T-helper 1 cell treated with Interleukin-12 subunit alpha and Interleukin-12 subunit beta and Interleukin-4 antibody, amounts not matched to agents 30 μg/mL and 1 μg/mL, for 36 hours (primary cell): ENCODE measurements around the gene CREB3L2.
"Not testable (repeated sequence)": the region's sequence is repeated elsewhere in the genome, so short reads cannot be mapped to it uniquely, and the experiment has no call there.

Experiments
- H3K27ac Mint-ChIP-seq: one replicate; pipeline ENCODE4 v1.8.0; 2021; ENCODE audit warnings: mild to moderate bottlenecking, mixed read lengths
- H3K27me3 Mint-ChIP-seq: one replicate; pipeline ENCODE4 v1.8.0; 2021; ENCODE audit warnings: low read depth, mixed read lengths
- H3K36me3 Mint-ChIP-seq: one replicate; pipeline ENCODE4 v1.8.0; 2021; ENCODE audit warnings: low read depth, mixed read lengths
- H3K4me1 Mint-ChIP-seq: one replicate; pipeline ENCODE4 v1.8.0; 2021; ENCODE audit warnings: low read depth, mixed read lengths
- H3K4me3 Mint-ChIP-seq: one replicate; pipeline ENCODE4 v1.8.0; 2021; ENCODE audit warnings: mild to moderate bottlenecking, moderate library complexity, mixed read lengths
- H3K9me3 Mint-ChIP-seq: one replicate; pipeline ENCODE4 v1.8.0; 2021; ENCODE audit warnings: mixed read lengths

CREB3L2 gene

GRCh38 chr7:137987563-137987962 is 14.3 kb downstream of the CREB3L2 start:
- Mint-ChIP-seq H3K9me3 (peaks cover 16% of the 10 kb centered on the region), H3K36me3 (peaks cover 17% of the 10 kb centered on the region), H3K27me3 (no peaks in the 10 kb centered on the region), H3K27ac (peak overlapping the region; percentile 4), H3K4me1 (peaks cover 20% of the 10 kb centered on the region), H3K4me3 (no peak overlapping the region)

- Mint-ChIP-seq H3K36me3 (peaks cover 19% of the 10 kb centered on the region), H3K27me3 (no peaks in the 10 kb centered on the region), H3K4me1 (peaks cover 14% of the 10 kb centered on the region), H3K4me3 (no peak overlapping the region), H3K9me3 (peaks cover 19% of the 10 kb centered on the region), H3K27ac (no peak overlapping the region)
Measured at GRCh38 chr7:137987018-137987349, 14.9 kb downstream of the CREB3L2 start.

- H3K4me3 Mint-ChIP-seq, result no peak overlapping the region
- H3K9me3 Mint-ChIP-seq, result peaks cover 19% of the 10 kb centered on the region
- no peaks in the 10 kb centered on the region for H3K27me3 Mint-ChIP-seq
- H3K36me3 Mint-ChIP-seq, result peaks cover 19% of the 10 kb centered on the region
- peaks cover 12% of the 10 kb centered on the region for H3K4me1 Mint-ChIP-seq
- no peak overlapping the region for H3K27ac Mint-ChIP-seq
Measured at GRCh38 chr7:137986252-137987017, 15.5 kb downstream of the CREB3L2 start.

- no peak overlapping the region for H3K4me3 Mint-ChIP-seq
- no peaks in the 10 kb centered on the region for H3K27me3 Mint-ChIP-seq
- peaks cover 16% of the 10 kb centered on the region for H3K4me1 Mint-ChIP-seq
- peak overlapping the region; percentile 1 for H3K27ac Mint-ChIP-seq
- H3K9me3 Mint-ChIP-seq, result peaks cover 21% of the 10 kb centered on the region
- H3K36me3 Mint-ChIP-seq, result peaks cover 24% of the 10 kb centered on the region
Measured at GRCh38 chr7:137985897-137986251, 16.0 kb downstream of the CREB3L2 start.

GRCh38 chr7:137985253-137985896 is 16.5 kb downstream of the CREB3L2 start:
- Mint-ChIP-seq H3K36me3 (peaks cover 26% of the 10 kb centered on the region), H3K4me1 (peaks cover 18% of the 10 kb centered on the region), H3K27ac (no peak overlapping the region), H3K9me3 (peaks cover 22% of the 10 kb centered on the region), H3K27me3 (no peaks in the 10 kb centered on the region), H3K4me3 (no peak overlapping the region)

- Mint-ChIP-seq H3K9me3 (peaks cover 22% of the 10 kb centered on the region), H3K27ac (no peak overlapping the region), H3K4me3 (no peak overlapping the region), H3K36me3 (peaks cover 28% of the 10 kb centered on the region), H3K4me1 (peaks cover 18% of the 10 kb centered on the region), H3K27me3 (no peaks in the 10 kb centered on the region)
Measured at GRCh38 chr7:137984181-137985041, 17.5 kb downstream of the CREB3L2 start.

- peaks cover 18% of the 10 kb centered on the region for H3K4me1 Mint-ChIP-seq
- H3K27ac Mint-ChIP-seq, result no peak overlapping the region
- no peaks in the 10 kb centered on the region for H3K27me3 Mint-ChIP-seq
- no peak overlapping the region for H3K4me3 Mint-ChIP-seq
- peaks cover 22% of the 10 kb centered on the region for H3K9me3 Mint-ChIP-seq
- H3K36me3 Mint-ChIP-seq, result peaks cover 28% of the 10 kb centered on the region
Measured at GRCh38 chr7:137983323-137984008, 18.4 kb downstream of the CREB3L2 start.

GRCh38 chr7:137982394-137982793 is 19.5 kb downstream of the CREB3L2 start:
- H3K4me3 Mint-ChIP-seq, H3K27me3 Mint-ChIP-seq, H3K27ac Mint-ChIP-seq: not testable (repeated sequence)
- peaks cover 12% of the 10 kb centered on the region for H3K4me1 Mint-ChIP-seq
- peaks cover 28% of the 10 kb centered on the region for H3K36me3 Mint-ChIP-seq
- H3K9me3 Mint-ChIP-seq, result peaks cover 22% of the 10 kb centered on the region

GRCh38 chr7:137981668-137982067 is 20.2 kb downstream of the CREB3L2 start:
- H3K27ac Mint-ChIP-seq, result no peak overlapping the region
- peaks cover 22% of the 10 kb centered on the region for H3K9me3 Mint-ChIP-seq
- peaks cover 28% of the 10 kb centered on the region for H3K36me3 Mint-ChIP-seq
- no peak overlapping the region for H3K4me3 Mint-ChIP-seq
- H3K4me1 Mint-ChIP-seq, result peaks cover 6% of the 10 kb centered on the region
- H3K27me3 Mint-ChIP-seq, result no peaks in the 10 kb centered on the region

- no peak overlapping the region for H3K4me3 Mint-ChIP-seq
Measured at GRCh38 chr7:137981175-137981574, 20.7 kb downstream of the CREB3L2 start.

GRCh38 chr7:137980308-137980707 is 21.6 kb downstream of the CREB3L2 start:
- Mint-ChIP-seq H3K4me3 (no peak overlapping the region), H3K36me3 (peaks cover 28% of the 10 kb centered on the region), H3K27ac (no peak overlapping the region), H3K27me3 (no peaks in the 10 kb centered on the region), H3K4me1 (peaks cover 6% of the 10 kb centered on the region), H3K9me3 (peaks cover 22% of the 10 kb centered on the region)

More at GRCh38 chr7:137981175-137981574, 20.7 kb downstream of the CREB3L2 start:
- Mint-ChIP-seq H3K4me1 (peaks cover 6% of the 10 kb centered on the region), H3K9me3 (peaks cover 22% of the 10 kb centered on the region), H3K27me3 (no peaks in the 10 kb centered on the region), H3K36me3 (peaks cover 28% of the 10 kb centered on the region), H3K27ac (no peak overlapping the region)

- Mint-ChIP-seq H3K27ac (no peak overlapping the region), H3K4me1 (peaks cover 6% of the 10 kb centered on the region), H3K9me3 (peaks cover 16% of the 10 kb centered on the region), H3K27me3 (no peaks in the 10 kb centered on the region), H3K36me3 (peaks cover 18% of the 10 kb centered on the region), H3K4me3 (no peak overlapping the region)
Measured at GRCh38 chr7:137978464-137979237, 23.2 kb downstream of the CREB3L2 start.

GRCh38 chr7:137977173-137977572 is 24.7 kb downstream of the CREB3L2 start:
- Mint-ChIP-seq H3K9me3 (peaks cover 3% of the 10 kb centered on the region), H3K36me3 (peaks cover 9% of the 10 kb centered on the region), H3K27ac (no peak overlapping the region), H3K4me3 (no peak overlapping the region), H3K27me3 (no peaks in the 10 kb centered on the region), H3K4me1 (peaks cover 6% of the 10 kb centered on the region)

GRCh38 chr7:137976696-137977095 is 25.2 kb downstream of the CREB3L2 start:
- H3K27ac Mint-ChIP-seq, result no peak overlapping the region
- H3K27me3 Mint-ChIP-seq, result no peaks in the 10 kb centered on the region
- peaks cover 3% of the 10 kb centered on the region for H3K9me3 Mint-ChIP-seq
- peaks cover 6% of the 10 kb centered on the region for H3K4me1 Mint-ChIP-seq
- H3K36me3 Mint-ChIP-seq, result peaks cover 9% of the 10 kb centered on the region
- H3K4me3 Mint-ChIP-seq, result no peak overlapping the region
